ENCODE data around the gene ZP4. TPM values are rescaled to one million over a fixed set of nuclear protein-coding genes. Genes with fewer than 3 reads are reported as not detected.

The ZP4 gene
- not detected in 2 replicates for total RNA-seq

GRCh38 chr1:237890822-237891221, at the start of gene ZP4:
Gene ZP4 (minus strand): TSS chr1:237890922. CDS start chr1:237890635, 287 bp downstream.
- intact Hi-C loops (cut with micrococcal nuclease), result no loop called here

GRCh38 chr1:237938553-237938952, 47.8 kb upstream of the ZP4 start:
- intact Hi-C loops (cut with micrococcal nuclease), result no loop called here

- intact Hi-C loops (cut with micrococcal nuclease), result no loop called here
Measured at GRCh38 chr1:237938068-237938467, 47.3 kb upstream of the ZP4 start.

- intact Hi-C loops (cut with micrococcal nuclease), result no loop called here
Measured at GRCh38 chr1:237932816-237933215, 42.1 kb upstream of the ZP4 start.

GRCh38 chr1:237931581-237931980, 40.9 kb upstream of the ZP4 start:
- intact Hi-C loops (cut with micrococcal nuclease), result no loop called here

GRCh38 chr1:237927198-237927597, 36.5 kb upstream of the ZP4 start:
- intact Hi-C loops (cut with micrococcal nuclease), result no loop called here

- intact Hi-C loops (cut with micrococcal nuclease), result no loop called here
Measured at GRCh38 chr1:237921306-237921705, 30.6 kb upstream of the ZP4 start.

GRCh38 chr1:237913345-237913744, 22.6 kb upstream of the ZP4 start:
- intact Hi-C loops (cut with micrococcal nuclease), result no loop called here

- intact Hi-C loops (cut with micrococcal nuclease), result no loop called here
Measured at GRCh38 chr1:237911911-237912310, 21.2 kb upstream of the ZP4 start.

GRCh38 chr1:237910834-237911233, 20.1 kb upstream of the ZP4 start:
- intact Hi-C loops (cut with micrococcal nuclease), result no loop called here

GRCh38 chr1:237903961-237904360, 13.2 kb upstream of the ZP4 start:
- intact Hi-C loops (cut with micrococcal nuclease), result no loop called here

- intact Hi-C loops (cut with micrococcal nuclease), result no loop called here
Measured at GRCh38 chr1:237902960-237903743, 12.4 kb upstream of the ZP4 start.

- intact Hi-C loops (cut with micrococcal nuclease), result no loop called here
Measured at GRCh38 chr1:237901299-237901934, 10.7 kb upstream of the ZP4 start.

- intact Hi-C loops (cut with micrococcal nuclease), result no loop called here
Measured at GRCh38 chr1:237895630-237896029, 4.9 kb upstream of the ZP4 start.

- intact Hi-C loops (cut with micrococcal nuclease), result no loop called here
Measured at GRCh38 chr1:237894131-237894530, 3.4 kb upstream of the ZP4 start.

- intact Hi-C loops (cut with micrococcal nuclease), result no loop called here
Measured at GRCh38 chr1:237891979-237892378, 1.3 kb upstream of the ZP4 start.

- intact Hi-C loops (cut with micrococcal nuclease), result no loop called here
Measured at GRCh38 chr1:237891266-237891665, 544 bp upstream of the ZP4 start.

GRCh38 chr1:237890416-237890815, 306 bp downstream of the ZP4 start:
- intact Hi-C loops (cut with micrococcal nuclease), result no loop called here

GRCh38 chr1:237888143-237888542, 2.6 kb downstream of the ZP4 start:
- intact Hi-C loops (cut with micrococcal nuclease), result no loop called here

GRCh38 chr1:237887542-237887941, 3.2 kb downstream of the ZP4 start:
- intact Hi-C loops (cut with micrococcal nuclease), result no loop called here

GRCh38 chr1:237884237-237884636, 6.5 kb downstream of the ZP4 start:
- intact Hi-C loops (cut with micrococcal nuclease), result no loop called here

GRCh38 chr1:237879195-237879594, 11.5 kb downstream of the ZP4 start:
- intact Hi-C loops (cut with micrococcal nuclease), result no loop called here

GRCh38 chr1:237878406-237878805, 12.3 kb downstream of the ZP4 start:
- intact Hi-C loops (cut with micrococcal nuclease), result no loop called here

Data from T-helper 1 cell treated with Interleukin-12 subunit alpha and Interleukin-12 subunit beta and Interleukin-4 antibody, amounts not matched to agents 30 ng/mL and 1 ng/mL, for 36 hours (primary cell).